Breast epithelium (tissue), 3 donors: Measurements from ENCODE around the gene MMP23B.

Source experiments
- POLR2AphosphoS5 ChIP-seq, 3 donors: sonication (generic); formaldehyde crosslinking; IDR thresholded peaks; one replicate each; pipeline ENCODE4 v1.6.1; 2017; ENCODE audit warnings: antibody characterized with exemption in 3 of 3
- TF ChIP-seq, protein P1 (sequence below), 3 donors: fragments of 450-650 bp; IDR thresholded peaks; one replicate each; pipeline ENCODE4 v1.5.1; 2016 to 2017; ENCODE audit warnings: antibody characterized with exemption in 3 of 3, mild to moderate bottlenecking in 3 of 3, moderate library complexity in 3 of 3

DNA sequence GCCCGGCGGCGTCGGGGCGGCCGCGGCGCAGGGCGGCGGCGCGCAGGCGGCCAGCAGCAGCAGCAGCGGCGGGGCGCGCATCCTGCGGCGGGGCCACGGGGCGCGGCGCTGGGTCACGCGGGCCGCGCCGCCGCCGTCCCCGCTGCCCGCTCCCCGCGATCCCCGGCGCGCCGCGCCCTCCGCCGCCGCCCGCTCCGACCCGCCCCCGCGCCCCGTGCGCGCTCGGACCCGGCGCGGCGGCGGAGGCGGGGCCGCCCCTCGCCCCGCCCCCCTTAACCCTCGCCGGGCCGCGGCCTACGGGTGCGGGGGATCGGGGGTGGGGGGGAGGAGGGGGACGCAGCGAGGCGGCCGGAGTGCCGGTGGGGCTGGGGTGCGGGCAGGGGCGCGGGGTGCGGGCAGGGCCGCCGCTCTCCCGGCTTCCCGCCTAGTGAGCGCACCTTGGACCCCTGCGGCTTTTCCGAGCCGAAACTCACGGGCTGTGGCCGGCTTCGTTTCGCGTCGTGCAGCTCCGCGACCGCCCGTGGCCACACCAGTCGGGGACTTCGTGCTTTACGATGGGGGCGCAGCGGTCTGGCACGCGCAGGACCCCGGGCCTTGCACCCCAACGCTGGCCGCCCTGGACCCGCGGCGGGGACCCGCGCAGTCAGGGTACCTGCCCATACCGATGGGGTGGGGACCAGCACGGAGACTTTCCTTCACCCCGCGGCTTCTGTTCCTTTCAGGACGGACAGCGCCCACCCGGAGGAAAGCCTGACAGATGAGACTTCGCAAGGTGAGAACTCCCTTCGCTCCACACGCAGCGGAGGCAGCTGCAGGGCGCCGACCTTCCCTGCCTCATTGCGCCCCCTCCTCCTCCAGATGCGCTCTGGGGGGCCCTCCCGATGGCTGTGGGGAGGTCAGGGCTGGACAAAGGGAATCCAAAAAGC lies 31.8 kb upstream of the MMP23B start, which contains the start of gene FNDC10:
- TF ChIP-seq, protein P1, sequence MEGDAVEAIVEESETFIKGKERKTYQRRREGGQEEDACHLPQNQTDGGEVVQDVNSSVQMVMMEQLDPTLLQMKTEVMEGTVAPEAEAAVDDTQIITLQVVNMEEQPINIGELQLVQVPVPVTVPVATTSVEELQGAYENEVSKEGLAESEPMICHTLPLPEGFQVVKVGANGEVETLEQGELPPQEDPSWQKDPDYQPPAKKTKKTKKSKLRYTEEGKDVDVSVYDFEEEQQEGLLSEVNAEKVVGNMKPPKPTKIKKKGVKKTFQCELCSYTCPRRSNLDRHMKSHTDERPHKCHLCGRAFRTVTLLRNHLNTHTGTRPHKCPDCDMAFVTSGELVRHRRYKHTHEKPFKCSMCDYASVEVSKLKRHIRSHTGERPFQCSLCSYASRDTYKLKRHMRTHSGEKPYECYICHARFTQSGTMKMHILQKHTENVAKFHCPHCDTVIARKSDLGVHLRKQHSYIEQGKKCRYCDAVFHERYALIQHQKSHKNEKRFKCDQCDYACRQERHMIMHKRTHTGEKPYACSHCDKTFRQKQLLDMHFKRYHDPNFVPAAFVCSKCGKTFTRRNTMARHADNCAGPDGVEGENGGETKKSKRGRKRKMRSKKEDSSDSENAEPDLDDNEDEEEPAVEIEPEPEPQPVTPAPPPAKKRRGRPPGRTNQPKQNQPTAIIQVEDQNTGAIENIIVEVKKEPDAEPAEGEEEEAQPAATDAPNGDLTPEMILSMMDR (IDR thresholded peaks at IDR 0.05) = no peak
- no peak for TF ChIP-seq POLR2AphosphoS5 (IDR thresholded peaks at IDR 0.05)
